Pancreas (tissue), 10 donors: ENCODE measurements around the gene ACOT9. TPM values are rescaled to one million over a fixed set of nuclear protein-coding genes. Genes with fewer than 3 reads are reported as not detected.

Source experiments
- ATAC-seq, 4 donors: fragments of 200-7000 bp; cut with Tn5 transposase; one replicate each; pipeline versions ENCODE4 v1.8.0 to v1.9.1; 2020; ENCODE audit warnings: mild to moderate bottlenecking in 4 of 4, moderate library complexity in 4 of 4
- DNase-seq, 6 donors: peaks; one replicate each; pipeline ENCODE4 v3.0.0-alpha.2; 2020
- FAIRE-seq: peaks from 2 replicates; lab custom pipeline; 2012; peaks lifted over from hg19 to GRCh38; lab: Jason Lieb, UNC
- H3K27ac ChIP-seq, 4 donors: fragments of 200-600 bp; sonication (generic); 1 replicate in 3 of 4; 2 replicates in 1 of 4; pipeline versions ENCODE4 v1.5.0 to v1.8.0; 2020
- H3K27me3 ChIP-seq, 4 donors: fragments of 200-600 bp; one replicate each; pipeline ENCODE4 v1.8.0; 2021
- H3K36me3 ChIP-seq, 3 donors: fragments of 200-600 bp; sonication (generic) in 1 of 3; one replicate each; pipeline versions ENCODE4 v1.5.0 to v1.8.0; 2020 to 2021
- H3K4me1 ChIP-seq, 3 donors: fragments of 200-600 bp; one replicate each; pipeline ENCODE4 v1.8.0; 2021
- H3K4me3 ChIP-seq, 4 donors: fragments of 200-600 bp; sonication (generic) in 2 of 4; one replicate each; pipeline versions ENCODE4 v1.5.0 to v1.8.0; 2020 to 2021
- H3K9me3 ChIP-seq, 4 donors: fragments of 200-600 bp; one replicate each; pipeline ENCODE4 v1.8.0; 2021
- CTCF ChIP-seq, 4 donors: fragments of 200-600 bp; sonication (generic) in 3 of 4; IDR thresholded peaks; one replicate each; pipeline versions ENCODE4 v1.5.0 to v1.8.0; 2021; ENCODE audit warnings: antibody characterized with exemption in 4 of 4
- WGBS, 2 donors: extraction: QIAGEN DNeasy Blood & Tissue Kit; methylation state at CpG; one replicate each; pipeline ENCODE4 v1.1.7; 2013; 5-methylcytosine and 5-hydroxymethylcytosine counted together
- intact Hi-C, 3 donors: fragments of 100-400 bp; cut with DNase I; formaldehyde crosslinking; loops; one replicate each; pipeline versions ENCODE4 v1.11.1 to v1.14.2; 2022
- polyA plus RNA-seq, 2 donors: library from polyadenylated mRNA; stranded (reverse); fragments of 200-250 nt; gene quantifications; one replicate each; pipeline ENCODE4 v1.2.3, GENCODE V29; 2013
- total RNA-seq, 6 donors: library from RNA; stranded (reverse); fragmentation: NEBNext Ultra II Directional in 4 of 6; extraction: Animal tissue kit (Norgen Biotek cat#: 25700) in 4 of 6; gene quantifications; one replicate each; pipeline versions ENCODE4 v1.2.1 to v1.2.4, GENCODE V29; 2021 to 2023
- donor health status: healthy with polysubstance abuse.
- donor health status: DM: no; HTN: no; CAD: no; lungs with moderate emphysema.
- donor health status: DM: no; HTN: no; CAD: no.
- donor health status: control.
- donor health status: control.
- donor health status: Bipolar disorder and iron deficiency.
- donor health status: DM: yes; HTN: yes; CAD: no.
- donor health status: DM: no; HTN: no; CAD: no.
- donor health status: DM: no; HTN: no; CAD: no.
- donor health status: DM: yes; HTN: yes; CAD: no.

Gene ACOT9
- total and polyA plus RNA-seq, 8 donors: 7.0 to 26.8 (median 13.4) TPM

GRCh38 chrX:23668335-23668734 is 74.7 kb downstream of the ACOT9 start:
- ATAC-seq (peak; percentile 8 to 45 (median 32)), DNase-seq (no peak), FAIRE-seq (no peak)
- Histone ChIP-seq H3K27me3 (no peaks in the 10 kb centered on the region), H3K36me3 (no peaks in the 10 kb centered on the region), H3K4me1 (peaks cover 0 to 3% (median 0%) of the 10 kb centered on the region in 3 donors), H3K27ac (peak overlapping the region; percentile 65 to 85 (median 75)), H3K9me3 (no peaks in the 10 kb centered on the region), H3K4me3 (peak overlapping the region; percentile 2 to 65 (median 34))
- TF ChIP-seq CTCF (IDR thresholded peaks at IDR 0.05): no peak
- intact Hi-C loops: no loop called here
- WGBS, 2 donors: 0 to 15% methylated on average over 3 of the region's 3 CpGs

- DNase-seq (peak; percentile 86 to 95 (median 91)), ATAC-seq (peak; percentile 95 to 98 (median 96)), FAIRE-seq (no peak)
- Histone ChIP-seq H3K27me3 (no peaks in the 10 kb centered on the region), H3K27ac (peak within 1 kb of the TSS; percentile 65 to 85 (median 75)), H3K36me3 (no peaks in the 10 kb centered on the region), H3K4me3 (peak within 1 kb of the TSS; percentile 24 to 65 (median 38)), H3K9me3 (no peaks in the 10 kb centered on the region), H3K4me1 (peaks cover 0 to 3% (median 0%) of the 10 kb centered on the region in 3 donors)
- 0 to 20% methylated on average over 71 to 73 of the region's 73 CpGs for WGBS, 2 donors
- no peak for TF ChIP-seq CTCF (IDR thresholded peaks at IDR 0.05)
- intact Hi-C loops: no loop called here
Measured at GRCh38 chrX:23667239-23668177, 75.6 kb downstream of the ACOT9 start, which contains the start of gene PRDX4. Gene PRDX4, plus strand, starts transcription at chrX:23667493. Its CDS starts 78 bp downstream, at chrX:23667571.

- TF ChIP-seq CTCF (IDR thresholded peaks at IDR 0.05): no peak
- peak overlapping the region in 1 of 4 donors; percentile 28 for H3K27ac ChIP-seq
- intact Hi-C loops: no loop called here
- peak in 1 of 6 donors; percentile 20 for DNase-seq
- ATAC-seq: no peak
- no peak overlapping the region for H3K4me3 ChIP-seq
- H3K27me3 ChIP-seq: no peaks in the 10 kb centered on the region
- peaks cover 0 to 3% (median 0%) of the 10 kb centered on the region in 3 donors for H3K4me1 ChIP-seq
- no peak for FAIRE-seq
- 86 to 93% methylated on average over 16 of the region's 16 CpGs for WGBS, 2 donors
- no peaks in the 10 kb centered on the region for H3K36me3 ChIP-seq
- no peaks in the 10 kb centered on the region for H3K9me3 ChIP-seq
Measured at GRCh38 chrX:23666282-23666681, 76.8 kb downstream of the ACOT9 start.

GRCh38 chrX:23664496-23664895 is 78.6 kb downstream of the ACOT9 start:
- TF ChIP-seq CTCF (IDR thresholded peaks at IDR 0.05): no peak
- FAIRE-seq (no peak), ATAC-seq (no peak), DNase-seq (no peak)
- Histone ChIP-seq H3K27ac (no peak overlapping the region), H3K36me3 (no peaks in the 10 kb centered on the region), H3K27me3 (no peaks in the 10 kb centered on the region), H3K4me1 (peaks cover 0 to 3% (median 0%) of the 10 kb centered on the region in 3 donors), H3K9me3 (no peaks in the 10 kb centered on the region), H3K4me3 (no peak overlapping the region)
- intact Hi-C loops: no loop called here
- WGBS, 2 donors: 83 to 95% methylated on average over 10 of the region's 10 CpGs
